GM23248 (cell line): ENCODE measurements around the gene RBMS1. TPM values are rescaled to one million over a fixed set of nuclear protein-coding genes. Genes with fewer than 3 reads are reported as not detected.

Source experiments
- DNase-seq: peaks from one replicate; pipeline ENCODE4 v3.0.0-alpha.2; 2015
- H2AFZ ChIP-seq: fragments of 200-600 bp; sonication (generic); 2 replicates; pipeline ENCODE4 v1.6.1; 2016; ENCODE audit warnings: antibody characterized with exemption
- H3F3A ChIP-seq: fragments of 200-600 bp; sonication (generic); 2 replicates; pipeline ENCODE4 v1.6.1; 2016; ENCODE audit warnings: mild to moderate bottlenecking, antibody characterized with exemption, mixed run types; ENCODE audit not compliant: insufficient read depth
- H3K27ac ChIP-seq: fragments of 200-600 bp; sonication (generic); 2 replicates; pipeline ENCODE4 v1.5.1; 2016; ENCODE audit warnings: mild to moderate bottlenecking
- H3K27me3 ChIP-seq: fragments of 200-600 bp; sonication (generic); replicated peaks from 2 replicates; pipeline ENCODE4 v1.6.1; 2016; ENCODE audit warnings: mild to moderate bottlenecking; ENCODE audit not compliant: insufficient read depth
- H3K36me3 ChIP-seq: fragments of 200-600 bp; sonication (generic); 2 replicates; pipeline ENCODE4 v1.6.1; 2016; ENCODE audit warnings: low read depth, mild to moderate bottlenecking
- H3K4me1 ChIP-seq: fragments of 200-600 bp; sonication (generic); 2 replicates; pipeline ENCODE4 v1.6.1; 2016; ENCODE audit warnings: mild to moderate bottlenecking; ENCODE audit not compliant: insufficient read depth
- H3K4me2 ChIP-seq: fragments of 200-600 bp; sonication (generic); one replicate; pipeline ENCODE4 v1.6.1; 2016; ENCODE audit warnings: mild to moderate bottlenecking; ENCODE audit not compliant: unreplicated experiment
- H3K4me3 ChIP-seq: fragments of 200-600 bp; sonication (generic); 2 replicates; pipeline ENCODE4 v1.5.1; 2016; ENCODE audit warnings: mild to moderate bottlenecking
- H3K79me2 ChIP-seq: fragments of 200-600 bp; sonication (generic); 2 replicates; pipeline ENCODE4 v1.6.1; 2016; ENCODE audit warnings: mild to moderate bottlenecking; ENCODE audit not compliant: insufficient read depth
- H3K9ac ChIP-seq: fragments of 200-600 bp; sonication (generic); 2 replicates; pipeline ENCODE4 v1.6.1; 2016; ENCODE audit warnings: mild to moderate bottlenecking
- H3K9me2 ChIP-seq: fragments of 200-600 bp; sonication (generic); 2 replicates; pipeline ENCODE4 v1.6.1; 2016; ENCODE audit warnings: mixed run types, mild to moderate bottlenecking, moderate library complexity; ENCODE audit not compliant: insufficient read depth
- H3K9me3 ChIP-seq: fragments of 200-600 bp; sonication (generic); one replicate; pipeline ENCODE4 v1.6.1; 2017; ENCODE audit warnings: low read depth
- H4K20me1 ChIP-seq: fragments of 200-600 bp; sonication (generic); 2 replicates; pipeline ENCODE4 v1.6.0; 2016; ENCODE audit not compliant: insufficient read depth
- EZH2 ChIP-seq: fragments of 200-600 bp; sonication (generic); IDR thresholded peaks from 2 replicates; pipeline ENCODE4 v1.6.1; 2018; ENCODE audit warnings: antibody characterized with exemption, mild to moderate bottlenecking; ENCODE audit not compliant: insufficient read depth, poor library complexity, severe bottlenecking
- EZH2phosphoT487 ChIP-seq: fragments of 200-600 bp; sonication (generic); IDR thresholded peaks from 2 replicates; pipeline ENCODE4 v1.6.1; 2018; ENCODE audit warnings: antibody characterized with exemption, moderate library complexity, mild to moderate bottlenecking, low read depth; ENCODE audit not compliant: insufficient read depth
- WGBS, 2 experiments: methylation state at CpG; one replicate each; pipeline ENCODE4 v1.1.6; 2015 to 2017; ENCODE audit warnings: low lambda C conversion rate in 2 of 2, low coverage in 1 of 2; ENCODE audit errors: missing lambda C conversion rate in 2 of 2; 5-methylcytosine and 5-hydroxymethylcytosine counted together
- in situ Hi-C: fragments of 300-500 bp; cut with MboI; formaldehyde crosslinking; loops from 2 replicates; pipeline ENCODE4 v1.15.0; 2020
- polyA plus RNA-seq: library from polyadenylated mRNA; unstranded; fragments of >200 nt; fragmentation: Nextera tagmentation; extraction: Ambion mirVana; gene quantifications from 2 replicates; pipeline ENCODE4 v1.2.1, GENCODE V29; 2016
- total RNA-seq: library from RNA; depleted of rRNA; stranded (reverse); fragments of >200 nt; shearing (Covaris generic); gene quantifications from 2 replicates; pipeline ENCODE4 v1.2.3, GENCODE V29; 2014

The RBMS1 gene
- total and polyA plus RNA-seq, 2 experiments from 2014 or later: 72.3 to 91.7 TPM

DNA sequence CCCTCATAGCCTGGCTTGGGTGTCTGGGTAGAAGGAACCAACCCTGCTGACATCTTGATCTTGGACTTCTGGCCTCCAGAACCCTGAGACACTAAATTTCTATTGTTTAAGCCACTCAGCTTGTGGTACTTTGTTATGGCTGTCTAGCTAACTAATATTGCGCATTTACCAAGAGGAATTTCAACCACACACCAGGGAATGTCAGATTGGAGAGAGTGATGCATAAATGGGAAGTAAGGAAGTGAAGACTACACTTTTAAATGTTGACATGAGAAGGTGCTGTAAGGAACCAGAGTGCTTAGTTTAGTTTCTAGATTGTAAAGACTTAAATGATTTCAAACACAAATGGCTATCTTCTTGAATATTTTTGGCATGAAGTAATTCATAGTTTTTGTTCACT lies 194.6 kb downstream of the RBMS1 start:
- Histone ChIP-seq H3K9ac (peak overlapping the region; percentile 12; the same call in 1 of the 2 replicates), H3F3A (peaks cover 97% of the 10 kb centered on the region), H3K9me2 (no peaks in the 10 kb centered on the region), H3K27me3 (no peaks in the 10 kb centered on the region), H3K4me2 (peak overlapping the region; percentile 6), H3K4me1 (peaks cover 79% of the 10 kb centered on the region), H3K4me3 (no peak overlapping the region), H3K27ac (peak overlapping the region; percentile 98), H3K36me3 (peaks cover 61% of the 10 kb centered on the region), H3K79me2 (peaks cover 93% of the 10 kb centered on the region), H3K9me3 (no peaks in the 10 kb centered on the region), H4K20me1 (no peaks in the 10 kb centered on the region), H2AFZ (no peak overlapping the region)
- 68 to 76% methylated on average over 1 of the region's 1 CpG for WGBS, 2 experiments
- in situ Hi-C loops: no loop called here
- TF ChIP-seq EZH2 (no peak), EZH2phosphoT487 (no peak)
- peak; percentile 45 for DNase-seq

DNA sequence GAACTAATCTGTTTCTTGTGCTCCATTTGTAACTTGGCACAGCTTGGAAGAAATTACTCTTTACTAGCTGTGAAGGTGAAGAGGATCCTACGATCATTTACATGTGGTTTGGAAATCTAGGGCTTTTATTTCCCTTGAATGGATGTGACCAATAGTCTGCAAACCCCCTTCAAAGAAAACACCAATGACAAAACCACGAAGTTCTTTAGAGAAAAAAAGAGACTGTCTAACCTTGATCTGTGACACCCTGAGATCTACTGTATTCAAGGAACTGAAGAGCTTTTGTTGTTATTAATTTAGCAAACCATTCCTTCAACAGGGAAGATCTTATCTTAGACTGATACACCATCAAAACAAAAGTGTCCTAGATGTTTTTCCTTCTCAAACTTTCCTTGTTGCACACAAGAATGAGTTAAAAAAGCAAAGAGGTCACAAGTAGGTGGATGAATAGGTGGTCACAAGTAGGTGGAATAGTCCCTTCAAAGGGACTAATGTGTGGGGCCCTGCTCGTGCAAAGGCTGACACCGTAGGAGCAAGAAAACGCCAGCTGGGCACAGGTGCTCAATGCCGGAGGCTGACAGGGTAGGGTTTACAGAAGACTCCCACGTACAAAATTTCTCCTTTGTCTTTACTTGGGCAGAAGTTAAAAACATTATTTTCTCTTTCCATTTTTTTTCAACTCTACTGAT lies 197.9 kb downstream of the RBMS1 start:
- Histone ChIP-seq H3K9me3 (no peaks in the 10 kb centered on the region), H3F3A (peaks cover 98% of the 10 kb centered on the region), H3K79me2 (peaks cover 76% of the 10 kb centered on the region), H3K9me2 (no peaks in the 10 kb centered on the region), H3K4me1 (peaks cover 86% of the 10 kb centered on the region), H3K27ac (peak overlapping the region; percentile 98), H3K4me3 (no peak overlapping the region), H3K27me3 (no peaks in the 10 kb centered on the region), H3K36me3 (peaks cover 46% of the 10 kb centered on the region), H3K4me2 (peak overlapping the region; percentile 76), H4K20me1 (no peaks in the 10 kb centered on the region), H2AFZ (no peak overlapping the region), H3K9ac (peak overlapping the region; percentile 69; the same call in 1 of the 2 replicates)
- in situ Hi-C loops: no loop called here
- no peak for TF ChIP-seq EZH2
- TF ChIP-seq EZH2phosphoT487: no peak
- DNase-seq: no peak
- 64 to 67% methylated on average over 7 of the region's 7 CpGs for WGBS, 2 experiments

DNA sequence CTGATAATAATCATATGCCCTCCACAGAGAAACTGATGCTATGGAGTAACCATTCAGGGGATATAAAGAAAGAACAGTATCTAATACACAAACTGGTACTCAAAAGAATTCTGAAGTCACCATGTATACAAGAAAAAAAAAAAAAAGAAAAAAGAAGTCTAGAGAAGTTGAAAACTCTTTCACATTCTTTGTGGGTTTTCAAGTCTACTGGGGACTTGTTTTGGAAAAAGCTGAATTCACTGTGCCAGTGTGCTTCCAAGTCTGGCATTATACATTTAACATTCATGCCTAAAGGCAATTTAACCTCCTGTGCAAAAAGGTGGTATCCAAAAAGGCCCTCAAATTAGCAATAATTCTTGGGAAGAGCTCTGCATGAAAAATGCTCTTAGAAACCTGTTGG lies 198.7 kb downstream of the RBMS1 start:
- peaks cover 100% of the 10 kb centered on the region for H3F3A ChIP-seq
- no peaks in the 10 kb centered on the region for H3K9me2 ChIP-seq
- DNase-seq: no peak
- H3K4me2 ChIP-seq: peak overlapping the region; percentile 76
- TF ChIP-seq EZH2phosphoT487 (no peak), EZH2 (no peak)
- H2AFZ ChIP-seq: no peak overlapping the region
- H3K36me3 ChIP-seq: peaks cover 50% of the 10 kb centered on the region
- peak overlapping the region; percentile 69 for H3K9ac ChIP-seq
- H3K79me2 ChIP-seq: peaks cover 76% of the 10 kb centered on the region
- no peaks in the 10 kb centered on the region for H3K27me3 ChIP-seq
- no peaks in the 10 kb centered on the region for H4K20me1 ChIP-seq
- H3K4me1 ChIP-seq: peaks cover 86% of the 10 kb centered on the region
- H3K4me3 ChIP-seq: peak overlapping the region; percentile 33
- no peaks in the 10 kb centered on the region for H3K9me3 ChIP-seq
- in situ Hi-C loops: no loop called here
- H3K27ac ChIP-seq: peak overlapping the region; percentile 98

DNA sequence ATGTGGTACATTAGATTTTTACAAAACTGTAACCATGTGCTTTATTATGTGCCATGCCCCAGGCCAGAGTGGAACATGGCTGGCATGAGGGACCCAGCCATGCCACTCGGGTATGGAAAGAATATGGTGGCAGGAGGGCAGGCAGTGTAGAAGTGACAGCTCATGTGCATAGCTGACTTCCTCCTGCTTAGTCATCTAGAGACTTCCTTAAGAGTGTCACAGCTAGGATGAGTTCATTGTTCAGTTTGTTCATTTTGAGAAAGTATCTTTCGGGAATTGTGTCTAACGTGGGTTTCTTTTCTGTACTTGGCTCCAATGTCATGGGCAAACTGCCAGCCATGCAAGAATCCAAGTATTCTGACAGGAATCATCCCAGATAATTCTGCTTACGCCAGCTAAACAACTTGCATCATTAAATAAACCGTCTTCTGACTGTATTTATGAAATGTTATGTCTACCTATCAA lies 199.2 kb downstream of the RBMS1 start:
- peak; percentile 90 for DNase-seq
- Histone ChIP-seq H3K27ac (peak overlapping the region; percentile 98), H3K79me2 (peaks cover 76% of the 10 kb centered on the region), H3K9ac (peak overlapping the region; percentile 69), H3K4me1 (peaks cover 86% of the 10 kb centered on the region), H3K4me2 (peak overlapping the region; percentile 76), H4K20me1 (no peaks in the 10 kb centered on the region), H3K27me3 (no peaks in the 10 kb centered on the region), H3K36me3 (peaks cover 46% of the 10 kb centered on the region), H3F3A (peaks cover 100% of the 10 kb centered on the region), H3K4me3 (peak overlapping the region; percentile 33), H3K9me3 (no peaks in the 10 kb centered on the region), H2AFZ (no peak overlapping the region), H3K9me2 (no peaks in the 10 kb centered on the region)
- in situ Hi-C loops: no loop called here
- no peak for TF ChIP-seq EZH2
- no peak for TF ChIP-seq EZH2phosphoT487
- 1 to 2% methylated on average over 5 of the region's 5 CpGs for WGBS, 2 experiments
